Measurements from ENCODE around the gene UBE2L3.
"Not testable (repeated sequence)": the region's sequence is repeated elsewhere in the genome, so short reads cannot be mapped to it uniquely, and the experiment has no call there.

UBE2L3 gene

DNA sequence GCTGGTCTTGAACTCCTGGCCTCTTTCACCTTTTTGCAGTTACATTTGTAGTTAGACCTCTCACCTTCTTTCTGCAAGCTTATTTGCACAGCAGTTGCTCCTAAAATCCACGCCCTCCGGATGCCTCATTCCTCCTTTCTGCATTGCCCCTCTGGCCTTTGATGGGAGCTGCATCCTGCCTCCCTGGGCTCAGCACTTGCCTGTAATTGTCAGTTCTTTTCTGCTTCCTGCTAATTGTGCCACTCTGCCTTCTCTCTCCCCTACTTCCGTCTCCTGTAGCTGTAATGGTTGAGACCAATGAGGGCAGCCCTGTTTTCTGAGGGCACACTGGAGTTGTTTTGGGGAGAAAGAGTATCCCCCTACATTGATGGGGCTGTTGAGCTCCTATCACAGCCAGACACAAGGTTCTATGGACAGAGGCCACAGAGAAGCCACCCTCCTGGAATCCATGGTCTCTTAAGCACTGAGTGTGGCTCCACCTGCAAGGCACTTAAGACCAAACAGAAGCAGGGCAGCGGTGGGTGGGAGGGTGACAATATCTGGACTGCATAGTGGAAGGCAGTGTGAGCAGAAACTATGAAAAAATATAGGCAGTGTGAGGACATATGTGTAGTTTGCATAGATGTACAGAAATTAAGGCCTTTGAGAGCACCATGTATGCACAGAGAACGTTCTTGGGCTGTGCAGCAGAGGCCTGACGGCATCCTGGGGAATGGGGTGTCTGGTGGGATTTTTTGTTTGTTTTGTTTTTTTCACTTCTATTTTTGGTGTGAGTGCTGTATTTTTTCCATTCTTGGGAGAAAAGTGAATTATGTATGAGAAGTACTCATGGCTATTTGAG is 31.8 kb downstream of the UBE2L3 start:
- Histone ChIP-seq H3K4me1 (peaks cover 4% of the 10 kb centered on the region), H3K36me3 (replicated peaks) (peaks cover 43% of the 10 kb centered on the region), H3K4me3 (no peak overlapping the region), H3K27me3 (ENCODE audit: low read depth) (no peaks in the 10 kb centered on the region), H3K9me3 (no peaks in the 10 kb centered on the region)
- no peak for DNase-seq (ENCODE audit: low spot score in 2 of 2)
- in situ Hi-C loops (cut with MboI; ENCODE audit: low sequenced_read_pairs), result no loop called here

DNA sequence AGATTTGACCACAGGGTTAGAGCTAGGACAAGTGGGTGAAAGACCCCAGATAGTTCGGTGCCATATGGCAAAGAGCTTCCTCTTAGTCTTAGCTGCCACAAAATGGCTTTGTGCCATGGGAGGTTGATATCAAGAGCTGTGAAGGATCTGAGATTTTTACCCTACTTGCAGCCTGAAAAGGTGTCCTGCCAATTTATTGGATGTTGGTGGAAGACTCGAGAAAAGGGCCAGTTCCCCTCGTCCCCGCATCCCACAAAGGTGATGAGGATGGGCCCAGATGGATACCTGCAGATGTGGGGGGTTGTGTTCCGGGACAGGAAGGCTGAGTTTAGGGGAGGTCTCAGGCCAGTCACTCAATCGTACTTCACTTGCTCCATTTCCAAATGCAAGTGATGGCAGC is 35.1 kb downstream of the UBE2L3 start:
- Histone ChIP-seq H3K9me3 (no peaks in the 10 kb centered on the region), H3K4me3 (no peak overlapping the region), H3K4me1 (peaks cover 5% of the 10 kb centered on the region), H3K36me3 (replicated peaks) (peaks cover 18% of the 10 kb centered on the region), H3K27me3 (ENCODE audit: low read depth) (no peaks in the 10 kb centered on the region)
- DNase-seq (ENCODE audit: low spot score in 2 of 2), result no peak
- in situ Hi-C loops (cut with MboI; ENCODE audit: low sequenced_read_pairs), result loop anchor here (5.0 to 10.0 kb wide), 2 partner anchors 55 to 82 kb away; no protein-coding TSS in a partner anchor

- in situ Hi-C loops (cut with MboI; ENCODE audit: low sequenced_read_pairs), result loop anchor here (5.0 to 10.0 kb wide), 2 partner anchors 53 to 81 kb away; no protein-coding TSS in a partner anchor
- Histone ChIP-seq H3K4me3 (no peak overlapping the region), H3K36me3 (replicated peaks) (peaks cover 18% of the 10 kb centered on the region), H3K27me3 (ENCODE audit: low read depth) (no peaks in the 10 kb centered on the region), H3K4me1 (peaks cover 5% of the 10 kb centered on the region), H3K9me3 (no peaks in the 10 kb centered on the region)
- peak in 1 of 2 experiments; percentile 23 for DNase-seq (ENCODE audit: low spot score in 2 of 2)
These were observed 36.5 kb downstream of the UBE2L3 start for GRCh38 chr22:21603973-21604372.

DNA sequence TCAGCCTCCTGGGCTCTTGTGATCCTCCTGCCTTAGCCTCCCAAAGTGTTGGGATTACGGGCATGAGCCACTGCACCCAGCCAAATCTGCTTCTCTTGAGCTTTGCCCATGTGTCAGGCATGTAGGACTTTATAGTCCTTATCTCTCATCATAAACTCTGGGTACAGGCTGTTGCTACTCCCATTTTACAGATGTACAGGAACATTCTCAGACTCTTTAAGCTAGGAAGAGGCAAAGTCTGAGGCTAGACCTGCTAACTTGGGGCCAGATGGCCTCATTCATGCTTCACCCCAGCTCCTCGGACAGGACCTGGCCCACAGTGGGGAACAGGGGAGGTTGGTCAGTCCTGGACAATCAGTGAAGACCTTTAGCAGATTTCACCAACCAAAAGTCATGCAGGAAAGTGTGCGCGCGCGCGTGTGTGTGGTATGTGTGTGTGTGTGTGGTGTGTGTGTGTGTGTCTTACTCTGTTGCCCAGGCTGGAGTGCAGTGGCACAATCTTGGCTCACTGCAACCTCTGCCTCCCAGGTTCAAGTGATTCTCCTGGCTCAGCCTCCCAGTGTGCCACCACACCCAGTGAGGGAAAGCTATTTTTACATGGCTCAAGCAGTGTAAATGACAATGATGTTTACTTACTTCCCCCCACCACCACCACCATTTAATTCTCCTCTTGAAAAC is 38.5 kb downstream of the UBE2L3 start:
- Histone ChIP-seq H3K4me3 (no peak overlapping the region), H3K4me1 (peaks cover 5% of the 10 kb centered on the region), H3K36me3 (replicated peaks) (peaks cover 38% of the 10 kb centered on the region), H3K9me3 (no peaks in the 10 kb centered on the region), H3K27me3 (ENCODE audit: low read depth) (no peaks in the 10 kb centered on the region)
- DNase-seq (ENCODE audit: low spot score in 2 of 2), result no peak
- in situ Hi-C loops (cut with MboI; ENCODE audit: low sequenced_read_pairs), result loop anchor here (10.0 kb wide), 1 partner anchor 79 kb away; no protein-coding TSS in a partner anchor

DNA sequence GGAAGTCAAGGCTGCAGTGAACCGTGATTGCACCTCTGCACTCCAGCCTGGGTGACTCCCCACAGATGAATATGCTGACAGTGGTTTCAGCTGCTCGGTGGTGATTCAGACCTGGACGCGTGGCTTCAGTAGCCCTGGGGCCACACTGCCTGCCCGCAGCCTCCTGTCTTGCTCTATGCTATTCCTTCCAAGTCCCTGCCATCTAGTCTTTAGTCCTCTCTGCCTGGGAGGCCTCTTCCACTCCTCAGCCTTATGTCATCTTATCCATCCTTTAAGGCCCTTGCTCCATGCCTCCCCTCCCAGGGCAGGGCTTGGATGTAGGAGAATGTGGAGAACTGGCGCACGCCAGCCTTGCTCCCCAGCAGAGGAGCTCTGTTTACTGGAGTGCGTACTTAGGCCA is 39.3 kb downstream of the UBE2L3 start:
- H3K27me3 ChIP-seq (ENCODE audit: low read depth), result no peaks in the 10 kb centered on the region
- H3K36me3 ChIP-seq (replicated peaks), result peaks cover 46% of the 10 kb centered on the region
- no peaks in the 10 kb centered on the region for H3K9me3 ChIP-seq
- H3K4me1 ChIP-seq, result peaks cover 5% of the 10 kb centered on the region
- no peak for DNase-seq (ENCODE audit: low spot score in 2 of 2)
- H3K4me3 ChIP-seq, result no peak overlapping the region
- in situ Hi-C loops (cut with MboI; ENCODE audit: low sequenced_read_pairs), result loop anchor here (10.0 kb wide), 1 partner anchor 78 kb away; no protein-coding TSS in a partner anchor

DNA sequence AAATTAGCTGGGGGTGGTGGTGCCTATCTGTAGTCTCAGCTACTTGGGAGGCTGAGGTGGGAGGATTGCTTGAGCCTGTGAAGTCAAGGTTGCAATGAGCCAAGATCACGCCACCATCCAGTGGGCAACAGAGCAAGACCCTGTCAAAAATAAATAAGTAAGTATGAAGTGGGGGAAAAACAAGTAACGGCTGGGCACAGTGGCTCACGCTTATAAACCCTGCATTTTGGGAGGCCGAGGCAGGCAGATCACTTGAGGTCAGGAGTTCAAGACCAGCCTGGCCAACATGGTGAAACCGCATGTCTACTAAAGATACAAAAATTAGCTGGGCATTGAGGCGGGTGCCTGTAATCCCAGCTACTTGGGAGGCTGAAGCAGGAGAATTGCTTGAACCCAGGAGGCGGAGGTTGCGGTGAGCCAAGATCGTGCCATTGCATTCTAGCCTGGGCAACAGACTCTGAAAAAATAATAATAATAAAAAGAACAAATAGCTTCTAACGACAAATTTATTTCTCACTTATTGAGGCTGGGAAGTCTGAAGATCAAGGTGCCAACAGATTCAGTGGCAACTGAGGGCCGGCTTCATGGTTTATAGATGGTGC is 42.1 kb downstream of the UBE2L3 start:
- in situ Hi-C loops (cut with MboI; ENCODE audit: low sequenced_read_pairs), result loop anchor here (10.0 kb wide), 1 partner anchor 75 kb away; no protein-coding TSS in a partner anchor
- H3K4me1 ChIP-seq; H3K9me3 ChIP-seq; H3K27me3 ChIP-seq (ENCODE audit: low read depth); H3K4me3 ChIP-seq; DNase-seq (ENCODE audit: low spot score in 2 of 2): not testable (repeated sequence)
- peaks cover 54% of the 10 kb centered on the region for H3K36me3 ChIP-seq (replicated peaks)

DNA sequence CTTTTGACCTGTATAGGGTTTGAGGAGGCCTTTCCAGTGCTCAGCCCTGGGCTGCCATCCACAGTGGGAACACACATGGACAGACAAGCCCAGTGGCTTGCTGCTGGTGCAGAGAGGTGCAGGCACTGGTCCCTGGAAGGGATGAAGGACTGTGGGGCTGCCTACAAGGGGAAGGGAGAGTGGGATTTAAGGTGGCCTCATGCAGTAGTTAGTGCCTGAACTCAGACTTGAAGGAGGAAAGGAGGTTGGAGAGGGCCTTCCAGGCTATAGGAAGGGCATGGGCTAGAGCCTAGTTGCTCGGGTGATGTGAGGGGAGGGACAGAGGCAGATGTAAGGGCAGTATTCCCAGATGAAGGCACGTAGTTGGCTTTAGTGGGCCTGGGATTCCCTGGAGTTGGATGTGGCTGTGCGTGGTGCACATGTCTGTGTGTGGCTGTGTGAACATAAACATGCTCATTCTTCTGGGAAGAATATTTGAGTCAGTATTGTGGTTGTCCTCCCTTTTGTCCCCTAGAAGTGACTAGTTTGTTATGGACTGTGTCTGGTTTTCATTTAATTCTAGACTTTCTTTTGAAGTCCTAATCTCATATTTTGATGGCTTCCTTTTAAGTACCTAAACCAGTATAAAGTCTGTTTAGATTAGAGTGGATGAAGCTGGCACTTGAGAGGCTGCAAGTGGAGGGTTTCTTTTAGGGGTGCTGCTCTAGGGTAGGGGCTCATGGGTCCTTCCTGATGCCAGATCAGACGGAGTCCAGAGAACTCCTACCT is 43.9 kb downstream of the UBE2L3 start:
- Histone ChIP-seq H3K4me3 (no peak overlapping the region), H3K27me3 (ENCODE audit: low read depth) (no peaks in the 10 kb centered on the region), H3K4me1 (no peaks in the 10 kb centered on the region), H3K36me3 (replicated peaks) (peaks cover 52% of the 10 kb centered on the region), H3K9me3 (no peaks in the 10 kb centered on the region)
- in situ Hi-C loops (cut with MboI; ENCODE audit: low sequenced_read_pairs), result no loop called here
- no peak for DNase-seq (ENCODE audit: low spot score in 2 of 2)

GRCh38 chr22:21612858-21613257 is 45.3 kb downstream of the UBE2L3 start:
- no peak overlapping the region for H3K4me3 ChIP-seq
- in situ Hi-C loops (cut with MboI; ENCODE audit: low sequenced_read_pairs), result no loop called here
- H3K36me3 ChIP-seq (replicated peaks), result peaks cover 52% of the 10 kb centered on the region

GRCh38 chr22:21613553-21614233 is 46.2 kb downstream of the UBE2L3 start:
- DNase-seq (ENCODE audit: low spot score in 2 of 2), result no peak
- Histone ChIP-seq H3K4me1 (no peaks in the 10 kb centered on the region), H3K36me3 (replicated peaks) (peaks cover 56% of the 10 kb centered on the region), H3K4me3 (no peak overlapping the region), H3K9me3 (no peaks in the 10 kb centered on the region), H3K27me3 (ENCODE audit: low read depth) (no peaks in the 10 kb centered on the region)
- in situ Hi-C loops (cut with MboI; ENCODE audit: low sequenced_read_pairs), result no loop called here

More at GRCh38 chr22:21612858-21613257, 45.3 kb downstream of the UBE2L3 start:
- Histone ChIP-seq H3K9me3 (no peaks in the 10 kb centered on the region), H3K4me1 (no peaks in the 10 kb centered on the region), H3K27me3 (ENCODE audit: low read depth) (no peaks in the 10 kb centered on the region)
- no peak for DNase-seq (ENCODE audit: low spot score in 2 of 2)

- H3K9me3 ChIP-seq, result no peaks in the 10 kb centered on the region
- H3K4me1 ChIP-seq, result no peaks in the 10 kb centered on the region
- no peak for DNase-seq (ENCODE audit: low spot score in 2 of 2)
- H3K4me3 ChIP-seq, result no peak overlapping the region
- peaks cover 48% of the 10 kb centered on the region for H3K36me3 ChIP-seq (replicated peaks)
- in situ Hi-C loops (cut with MboI; ENCODE audit: low sequenced_read_pairs), result no loop called here
- H3K27me3 ChIP-seq (ENCODE audit: low read depth), result no peaks in the 10 kb centered on the region
These were observed 48.2 kb downstream of the UBE2L3 start for GRCh38 chr22:21615731-21616130.

DNA sequence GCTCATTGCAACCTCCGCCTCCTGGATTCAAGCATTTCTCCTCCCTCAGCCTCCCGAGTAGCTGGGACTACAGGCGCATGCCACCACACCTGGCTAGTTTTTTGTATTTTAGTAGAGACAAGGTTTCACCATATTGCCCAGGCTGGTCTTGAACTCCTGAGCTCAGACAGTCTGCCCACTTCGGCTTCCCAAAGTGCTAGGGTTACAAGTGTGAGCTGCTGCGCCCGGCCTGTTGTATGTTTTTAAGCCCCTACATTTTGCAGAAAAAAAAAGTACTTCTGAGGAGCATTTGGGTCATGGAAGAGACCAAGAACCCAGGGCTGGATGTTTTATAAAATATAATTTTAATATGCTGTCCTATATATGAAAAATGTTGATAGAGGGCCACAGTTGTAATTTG is 49.8 kb downstream of the UBE2L3 start:
- H3K9me3 ChIP-seq; H3K4me3 ChIP-seq; in situ Hi-C loops (cut with MboI; ENCODE audit: low sequenced_read_pairs); H3K27me3 ChIP-seq (ENCODE audit: low read depth); DNase-seq (ENCODE audit: low spot score in 2 of 2); H3K4me1 ChIP-seq: not testable (repeated sequence)
- H3K36me3 ChIP-seq (replicated peaks), result peaks cover 42% of the 10 kb centered on the region

GRCh38 chr22:21621025-21621424 is 53.5 kb downstream of the UBE2L3 start:
- H3K4me1 ChIP-seq, result no peaks in the 10 kb centered on the region; the same call in none of the 2 replicates
- in situ Hi-C loops (cut with MboI; ENCODE audit: low sequenced_read_pairs), result no loop called here
- H3K4me3 ChIP-seq, result no peak overlapping the region
- peaks cover 44% of the 10 kb centered on the region for H3K36me3 ChIP-seq (replicated peaks)
- H3K27me3 ChIP-seq (ENCODE audit: low read depth), result no peaks in the 10 kb centered on the region
- H3K9me3 ChIP-seq, result no peaks in the 10 kb centered on the region
- no peak for DNase-seq (ENCODE audit: low spot score in 2 of 2)

Measured in HAP-1 (cell line).